K562 (cell line): ENCODE measurements around the gene CYP2R1. TPM values are rescaled to one million over a fixed set of nuclear protein-coding genes. Genes with fewer than 3 reads are reported as not detected.
A peak's percentile ranks its signal among the peaks of the same experiment; 100 is the strongest.

Source experiments
- CAMTA2 ChIP-seq: fragments of 250-450 bp; sonication (Bioruptor Pico); conservative IDR thresholded peaks from 2 replicates; pipeline ENCODE4 v1.5.1; 2022
- DDX20 ChIP-seq: fragments of 450-650 bp; IDR thresholded peaks from 2 replicates; pipeline ENCODE4 v1.6.1; 2016; ENCODE audit warnings: missing genetic modification characterization, low read depth, mild to moderate bottlenecking, missing compliant biosample characterization, moderate library complexity
- DIDO1 ChIP-seq: fragments of 450-650 bp; IDR thresholded peaks from 2 replicates; pipeline ENCODE4 v1.6.1; 2016; ENCODE audit warnings: low read depth, missing biosample characterization, missing genetic modification characterization
- ESRRB ChIP-seq: fragments of 250-450 bp; sonication (Bioruptor Pico); IDR thresholded peaks from 2 replicates; pipeline ENCODE4 v1.5.0; 2020; ENCODE audit warnings: mild to moderate bottlenecking, moderate library complexity, borderline replicate concordance
- FOXA3 ChIP-seq, 2 experiments: fragments of 450-650 bp in 1 of 2; sonication (generic) in 1 of 2; formaldehyde crosslinking; IDR thresholded peaks in 1 of 2; conservative IDR thresholded peaks in 1 of 2; 2 replicates each; pipeline versions ENCODE4 v1.4.0 to v1.8.0; 2020 to 2022; ENCODE audit warnings: mild to moderate bottlenecking in 2 of 2, missing genetic modification reagents in 1 of 2
- GATAD2B ChIP-seq: fragments of 450-650 bp; IDR thresholded peaks from 2 replicates; pipeline ENCODE4 v1.6.1; 2017; ENCODE audit warnings: mild to moderate bottlenecking, borderline replicate concordance
- HBP1 ChIP-seq: fragments of 450-650 bp; formaldehyde crosslinking; IDR thresholded peaks from 2 replicates; pipeline ENCODE4 v1.4.0; 2022; ENCODE audit warnings: missing genetic modification characterization
- KLF10 ChIP-seq: fragments of 250-450 bp; sonication (Bioruptor Pico); IDR thresholded peaks from 2 replicates; pipeline ENCODE4 v1.6.1; 2021; ENCODE audit warnings: matching md5 sums
- NFXL1 ChIP-seq: fragments of 450-650 bp; formaldehyde crosslinking; IDR thresholded peaks from 2 replicates; pipeline ENCODE4 v1.4.0; 2021; ENCODE audit warnings: mild to moderate bottlenecking
- SMC3 ChIP-seq: conservative IDR thresholded peaks from 2 replicates; pipeline ENCODE4 v1.6.1; 2011; ENCODE audit warnings: low read depth, low read length, improper control_type of control experiment; ENCODE audit not compliant: insufficient read depth
- TRIM24 ChIP-seq, 2 experiments: fragments of 450-650 bp; IDR thresholded peaks; 2 replicates each; pipeline ENCODE4 v1.6.1; 2016
- ZNF592 ChIP-seq: fragments of 450-650 bp; IDR thresholded peaks from 2 replicates; pipeline ENCODE4 v1.6.1; 2017; ENCODE audit warnings: antibody characterized with exemption, mild to moderate bottlenecking
- polyA plus RNA-seq, 8 experiments: library from polyadenylated mRNA; depleted of rRNA in 4 of 8; stranded (reverse) in 5 of 8; unstranded in 3 of 8; fragments of >200 nt; fragmentation: Nextera tagmentation in 2 of 8; fragmentation: Illumina TruSeq in 1 of 8; extraction: Ambion mirVana in 2 of 8; extraction: Trizol in 1 of 8; gene quantifications; 2 replicates each; pipeline versions ENCODE4 v1.2.1 to v1.2.3, GENCODE V29; 2011 to 2014; ENCODE audit warnings: inconsistent platforms in 1 of 8, missing spikeins in 1 of 8
- total RNA-seq, 7 experiments: library from RNA; depleted of rRNA in 6 of 7; stranded (reverse); fragments of >200 nt in 6 of 7; fragmentation: Illumina TruSeq in 2 of 7; extraction: Trizol in 2 of 7; gene quantifications; 2 replicates each; pipeline versions ENCODE4 v1.2.1 to v1.2.3, GENCODE V29; 2011 to 2021; ENCODE audit warnings: low replicate concordance in 1 of 7
- TF ChIP-seq, protein P1 (sequence below): fragments of 450-650 bp; IDR thresholded peaks from 2 replicates; pipeline ENCODE4 v1.6.1; 2016; ENCODE audit warnings: low read depth

CYP2R1 gene
- total and polyA plus RNA-seq, 9 of the 15 experiments (the other 6 are each of a cell fraction or from before 2014, with no cell fraction given) = 19.4 to 40.5 (median 29.4) TPM

- TF ChIP-seq ZNF592 = peak; percentile 94
- peak in 1 of 2 experiments; percentile 81; a peak in 2 of 4 replicates for TF ChIP-seq FOXA3 (CRISPR knock-in tag; conservative IDR thresholded peaks at IDR 0.05 in 1 of 2, IDR thresholded peaks at IDR 0.05 in 1 of 2)
- TF ChIP-seq GATAD2B = no peak
- peak in 1 of 2 experiments; percentile 78; a peak in 2 of 4 replicates for TF ChIP-seq TRIM24 (IDR thresholded peaks at IDR 0.05)
- no peak for TF ChIP-seq ESRRB (CRISPR knock-in tag)
- TF ChIP-seq, protein P1, sequence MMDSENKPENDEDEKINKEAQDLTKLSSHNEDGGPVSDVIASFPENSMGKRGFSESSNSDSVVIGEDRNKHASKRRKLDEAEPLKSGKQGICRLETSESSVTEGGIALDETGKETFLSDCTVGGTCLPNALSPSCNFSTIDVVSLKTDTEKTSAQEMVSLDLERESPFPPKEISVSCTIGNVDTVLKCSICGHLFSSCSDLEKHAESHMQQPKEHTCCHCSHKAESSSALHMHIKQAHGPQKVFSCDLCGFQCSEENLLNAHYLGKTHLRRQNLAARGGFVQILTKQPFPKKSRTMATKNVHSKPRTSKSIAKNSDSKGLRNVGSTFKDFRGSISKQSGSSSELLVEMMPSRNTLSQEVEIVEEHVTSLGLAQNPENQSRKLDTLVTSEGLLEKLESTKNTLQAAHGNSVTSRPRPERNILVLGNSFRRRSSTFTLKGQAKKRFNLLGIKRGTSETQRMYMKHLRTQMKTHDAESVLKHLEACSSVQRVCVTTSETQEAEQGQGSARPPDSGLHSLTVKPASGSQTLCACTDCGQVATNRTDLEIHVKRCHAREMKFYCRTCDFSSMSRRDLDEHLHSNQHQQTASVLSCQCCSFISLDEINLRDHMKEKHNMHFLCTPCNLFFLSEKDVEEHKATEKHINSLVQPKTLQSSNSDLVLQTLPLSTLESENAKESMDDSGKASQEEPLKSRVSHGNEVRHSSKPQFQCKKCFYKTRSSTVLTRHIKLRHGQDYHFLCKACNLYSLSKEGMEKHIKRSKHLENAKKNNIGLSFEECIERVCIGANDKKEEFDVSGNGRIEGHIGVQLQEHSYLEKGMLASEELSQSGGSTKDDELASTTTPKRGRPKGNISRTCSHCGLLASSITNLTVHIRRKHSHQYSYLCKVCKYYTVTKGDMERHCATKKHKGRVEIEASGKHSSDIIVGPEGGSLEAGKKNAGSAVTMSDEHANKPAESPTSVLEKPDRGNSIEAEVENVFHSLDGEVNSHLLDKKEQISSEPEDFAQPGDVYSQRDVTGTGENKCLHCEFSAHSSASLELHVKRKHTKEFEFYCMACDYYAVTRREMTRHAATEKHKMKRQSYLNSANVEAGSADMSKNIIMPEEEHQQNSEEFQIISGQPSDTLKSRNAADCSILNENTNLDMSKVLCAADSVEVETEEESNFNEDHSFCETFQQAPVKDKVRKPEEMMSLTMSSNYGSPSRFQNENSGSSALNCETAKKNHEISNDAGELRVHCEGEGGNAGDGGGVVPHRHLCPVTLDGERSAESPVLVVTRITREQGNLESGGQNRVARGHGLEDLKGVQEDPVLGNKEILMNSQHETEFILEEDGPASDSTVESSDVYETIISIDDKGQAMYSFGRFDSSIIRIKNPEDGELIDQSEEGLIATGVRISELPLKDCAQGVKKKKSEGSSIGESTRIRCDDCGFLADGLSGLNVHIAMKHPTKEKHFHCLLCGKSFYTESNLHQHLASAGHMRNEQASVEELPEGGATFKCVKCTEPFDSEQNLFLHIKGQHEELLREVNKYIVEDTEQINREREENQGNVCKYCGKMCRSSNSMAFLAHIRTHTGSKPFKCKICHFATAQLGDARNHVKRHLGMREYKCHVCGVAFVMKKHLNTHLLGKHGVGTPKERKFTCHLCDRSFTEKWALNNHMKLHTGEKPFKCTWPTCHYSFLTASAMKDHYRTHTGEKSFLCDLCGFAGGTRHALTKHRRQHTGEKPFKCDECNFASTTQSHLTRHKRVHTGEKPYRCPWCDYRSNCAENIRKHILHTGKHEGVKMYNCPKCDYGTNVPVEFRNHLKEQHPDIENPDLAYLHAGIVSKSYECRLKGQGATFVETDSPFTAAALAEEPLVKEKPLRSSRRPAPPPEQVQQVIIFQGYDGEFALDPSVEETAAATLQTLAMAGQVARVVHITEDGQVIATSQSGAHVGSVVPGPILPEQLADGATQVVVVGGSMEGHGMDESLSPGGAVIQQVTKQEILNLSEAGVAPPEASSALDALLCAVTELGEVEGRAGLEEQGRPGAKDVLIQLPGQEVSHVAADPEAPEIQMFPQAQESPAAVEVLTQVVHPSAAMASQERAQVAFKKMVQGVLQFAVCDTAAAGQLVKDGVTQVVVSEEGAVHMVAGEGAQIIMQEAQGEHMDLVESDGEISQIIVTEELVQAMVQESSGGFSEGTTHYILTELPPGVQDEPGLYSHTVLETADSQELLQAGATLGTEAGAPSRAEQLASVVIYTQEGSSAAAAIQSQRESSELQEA = no peak
- no peak for TF ChIP-seq DDX20 (tag)
- no peak for TF ChIP-seq KLF10
- TF ChIP-seq HBP1 (CRISPR knock-in tag) = no peak
- no peak for TF ChIP-seq CAMTA2 (CRISPR knock-in tag)
- no peak for TF ChIP-seq NFXL1 (CRISPR knock-in tag)
- no peak for TF ChIP-seq DIDO1 (tag)
- TF ChIP-seq SMC3 = no peak
Measured at GRCh38 chr11:14891143-14892035, 642 bp downstream of the CYP2R1 start (continued).
